GM12801 (cell line): ENCODE results near the gene MRAS.

ENCODE experiments used
- TF ChIP-seq, protein P1 (sequence below): IDR thresholded peaks from one replicate; pipeline ENCODE4 v1.5.1; 2011; ENCODE audit warnings: control low read depth; ENCODE audit not compliant: insufficient read length; ENCODE audit errors: extremely low read depth

MRAS gene

DNA sequence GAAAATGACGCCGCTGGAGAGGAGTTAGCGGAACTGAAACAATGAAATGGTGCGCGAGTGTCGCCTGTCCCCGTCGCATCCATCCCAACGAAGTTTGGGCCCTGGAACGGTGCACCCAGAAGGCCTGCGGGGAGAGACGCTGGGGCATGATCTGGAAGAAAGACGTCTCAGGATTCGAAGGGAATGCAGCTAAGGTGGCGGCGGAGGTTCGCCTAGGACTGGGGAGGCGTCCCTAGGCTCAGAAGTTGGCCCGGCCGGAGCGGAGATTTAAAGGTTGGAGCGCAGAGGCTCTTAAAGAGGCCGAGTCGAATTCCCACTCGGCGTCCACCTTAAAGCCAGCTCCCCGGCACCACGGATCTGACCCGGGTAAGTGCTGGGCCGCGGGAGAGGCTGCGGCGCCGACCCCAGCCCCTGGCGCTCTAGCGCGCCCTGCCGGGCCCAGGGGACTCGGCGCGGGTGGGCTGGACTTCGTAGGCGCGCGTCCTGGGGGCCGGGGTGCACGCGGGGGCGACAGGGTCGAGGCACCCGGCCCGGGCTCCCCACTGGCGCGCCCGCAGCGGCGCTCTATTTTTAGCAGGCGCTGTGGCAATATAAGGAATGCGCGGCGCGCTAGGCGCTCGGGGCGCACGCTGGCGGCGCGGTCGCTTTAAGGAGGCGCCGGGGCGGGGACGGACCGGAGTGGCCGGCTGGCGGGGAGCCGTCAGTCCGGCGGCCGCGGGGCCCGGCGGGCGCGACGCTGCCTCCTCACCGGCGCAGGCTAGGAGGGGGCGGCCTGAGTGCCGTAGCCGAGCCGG, at the start of gene MRAS:
Gene MRAS, plus strand, starts transcription at position 620 of the 794 bp plus-strand sequence. CDS start 24,305 bp downstream, outside the sequence.
- TF ChIP-seq, protein P1, sequence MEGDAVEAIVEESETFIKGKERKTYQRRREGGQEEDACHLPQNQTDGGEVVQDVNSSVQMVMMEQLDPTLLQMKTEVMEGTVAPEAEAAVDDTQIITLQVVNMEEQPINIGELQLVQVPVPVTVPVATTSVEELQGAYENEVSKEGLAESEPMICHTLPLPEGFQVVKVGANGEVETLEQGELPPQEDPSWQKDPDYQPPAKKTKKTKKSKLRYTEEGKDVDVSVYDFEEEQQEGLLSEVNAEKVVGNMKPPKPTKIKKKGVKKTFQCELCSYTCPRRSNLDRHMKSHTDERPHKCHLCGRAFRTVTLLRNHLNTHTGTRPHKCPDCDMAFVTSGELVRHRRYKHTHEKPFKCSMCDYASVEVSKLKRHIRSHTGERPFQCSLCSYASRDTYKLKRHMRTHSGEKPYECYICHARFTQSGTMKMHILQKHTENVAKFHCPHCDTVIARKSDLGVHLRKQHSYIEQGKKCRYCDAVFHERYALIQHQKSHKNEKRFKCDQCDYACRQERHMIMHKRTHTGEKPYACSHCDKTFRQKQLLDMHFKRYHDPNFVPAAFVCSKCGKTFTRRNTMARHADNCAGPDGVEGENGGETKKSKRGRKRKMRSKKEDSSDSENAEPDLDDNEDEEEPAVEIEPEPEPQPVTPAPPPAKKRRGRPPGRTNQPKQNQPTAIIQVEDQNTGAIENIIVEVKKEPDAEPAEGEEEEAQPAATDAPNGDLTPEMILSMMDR, result no peak

DNA sequence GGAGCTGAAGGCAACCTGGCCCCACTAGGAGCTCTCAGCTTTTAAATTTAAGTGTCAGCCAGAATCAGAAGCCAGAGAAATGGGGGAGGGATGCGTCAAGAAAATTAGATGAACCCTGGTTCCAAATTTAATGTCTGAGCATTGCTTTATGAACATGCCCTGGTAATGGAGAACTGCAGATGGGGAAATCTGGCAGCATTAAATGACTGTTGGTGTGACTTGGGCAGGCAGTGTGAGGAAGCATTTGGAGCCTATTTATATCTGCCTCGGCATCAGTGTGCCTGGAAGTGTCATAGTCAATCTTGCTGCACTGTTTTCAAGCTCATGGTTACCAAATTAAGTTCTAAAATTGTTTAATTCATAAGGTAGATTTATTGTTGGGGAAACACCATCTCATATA, 47.7 kb upstream of the MRAS start:
- TF ChIP-seq, protein P1, result no peak

DNA sequence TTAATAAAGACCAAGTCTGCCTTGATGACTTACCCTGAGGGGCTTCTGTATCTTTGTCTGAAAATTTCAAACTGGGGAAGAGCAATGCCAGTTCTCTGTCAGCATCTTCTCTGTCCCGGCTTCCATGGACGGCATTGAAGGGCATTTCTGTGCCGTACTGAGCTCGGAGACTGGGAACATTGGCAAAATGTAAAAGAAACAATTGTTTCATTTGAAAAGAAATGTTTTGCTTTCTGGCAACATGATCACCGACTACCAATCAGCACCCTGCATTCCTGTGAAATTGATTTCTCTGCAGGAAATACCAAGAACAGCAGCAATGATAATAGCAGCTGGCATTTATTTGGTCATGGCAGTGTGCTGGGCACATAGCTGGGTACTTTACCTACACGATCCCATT, 44.9 kb upstream of the MRAS start:
- TF ChIP-seq, protein P1, result no peak

DNA sequence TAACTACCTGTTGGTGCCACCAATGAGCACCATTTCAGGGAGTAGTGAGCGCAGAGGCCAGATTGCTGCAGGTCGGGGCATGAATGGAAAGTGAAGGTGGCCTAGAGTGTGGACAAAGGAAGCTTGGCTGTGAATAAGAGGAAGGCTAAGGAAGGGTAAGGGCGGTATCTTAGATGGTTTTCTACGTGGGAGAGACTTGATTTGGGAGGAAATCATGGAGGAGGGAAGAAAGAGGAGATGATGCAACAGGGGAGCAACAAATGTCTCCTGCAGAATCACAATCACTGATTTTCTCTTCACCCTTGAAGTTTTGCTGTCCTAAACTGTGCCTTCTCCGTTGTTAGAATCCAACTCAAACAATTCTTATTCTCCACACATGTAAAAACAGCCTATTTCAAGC, 40.5 kb upstream of the MRAS start:
- TF ChIP-seq, protein P1, result no peak

DNA sequence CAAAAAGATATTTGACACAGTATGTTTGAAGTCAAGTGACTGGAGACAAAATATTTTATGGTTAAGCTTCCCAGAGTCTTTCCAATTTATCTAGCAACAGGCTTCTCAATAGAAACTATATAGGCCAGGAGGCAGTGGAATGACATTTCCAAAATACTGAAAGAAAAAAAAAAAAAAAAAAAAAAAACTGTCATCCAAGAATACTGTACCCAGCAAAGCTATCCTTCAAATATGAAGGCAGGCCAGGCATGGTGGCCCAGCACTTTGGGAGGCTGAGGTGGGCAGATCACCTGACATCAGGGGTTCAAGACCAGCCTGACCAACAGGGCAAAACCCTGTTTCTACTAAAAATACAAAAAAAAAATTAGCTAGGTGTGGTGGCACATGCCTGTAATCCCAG, 39.6 kb upstream of the MRAS start:
- TF ChIP-seq, protein P1, result no peak

DNA sequence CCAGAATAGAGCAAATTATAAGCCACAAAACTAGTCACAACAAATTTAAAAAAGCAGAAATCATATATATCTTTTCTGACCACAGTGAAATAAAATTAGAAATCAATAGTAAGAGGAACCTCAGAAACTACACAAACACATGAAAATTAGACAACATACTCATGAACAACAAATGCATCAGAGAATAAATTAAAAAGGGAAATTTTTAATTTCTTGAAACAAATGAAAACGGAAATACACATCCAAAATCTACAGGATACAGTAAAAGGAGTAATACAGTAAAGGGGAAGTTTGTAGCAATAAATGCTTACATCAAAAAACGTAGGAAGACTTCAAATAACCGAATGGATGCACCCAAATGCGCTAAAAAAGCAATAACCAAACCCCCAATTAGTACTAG, 37.9 kb upstream of the MRAS start:
- TF ChIP-seq, protein P1, result no peak

DNA sequence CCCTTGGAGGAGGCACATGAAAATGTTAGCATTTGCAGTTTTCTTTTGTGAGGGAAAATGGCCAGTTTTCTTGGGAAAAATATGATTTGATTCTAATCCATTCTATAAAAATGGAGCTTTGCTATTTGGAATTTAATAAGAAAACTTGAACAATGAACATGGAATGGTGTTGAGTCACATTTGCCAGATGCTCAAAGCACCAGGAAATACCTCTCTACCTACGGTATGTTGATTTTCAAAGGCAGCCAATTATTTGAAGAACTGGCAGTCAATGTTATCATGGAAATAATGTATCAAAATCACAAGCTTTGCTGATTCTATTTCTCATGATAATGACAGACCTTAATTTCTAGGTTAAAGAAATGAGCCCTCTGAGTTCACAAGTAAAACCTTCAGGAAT, 33.6 kb upstream of the MRAS start:
- TF ChIP-seq, protein P1, result no peak
